HEK293 (cell line): ENCODE measurements around the gene PARS2.
A peak's percentile ranks its signal among the peaks of the same experiment; 100 is the strongest.

Experiments
- BCL6B ChIP-seq: fragments of 450-650 bp; formaldehyde crosslinking; IDR thresholded peaks from 2 replicates; pipeline ENCODE4 v1.5.1; 2017; ENCODE audit warnings: missing biosample characterization, missing genetic modification characterization
- GLI2 ChIP-seq: fragments of 450-650 bp; formaldehyde crosslinking; IDR thresholded peaks from 2 replicates; pipeline ENCODE4; 2017; ENCODE audit warnings: missing biosample characterization, missing genetic modification characterization, low read depth, borderline replicate concordance
- PRDM1 ChIP-seq: fragments of 450-650 bp; formaldehyde crosslinking; IDR thresholded peaks from 2 replicates; pipeline ENCODE4; 2016; ENCODE audit warnings: missing biosample characterization, missing genetic modification characterization
- REPIN1 ChIP-seq: fragments of 450-650 bp; formaldehyde crosslinking; IDR thresholded peaks from 2 replicates; pipeline ENCODE4 v1.5.1; 2017; ENCODE audit warnings: missing biosample characterization, missing genetic modification characterization, low read depth
- SALL2 ChIP-seq: fragments of 450-650 bp; formaldehyde crosslinking; IDR thresholded peaks from 2 replicates; pipeline ENCODE4 v1.5.0; 2017; ENCODE audit warnings: missing biosample characterization, mild to moderate bottlenecking, missing genetic modification characterization, borderline replicate concordance
- SCRT2 ChIP-seq: fragments of 450-650 bp; formaldehyde crosslinking; IDR thresholded peaks from 2 replicates; pipeline ENCODE4 v1.5.1; 2016; ENCODE audit warnings: missing biosample characterization, missing genetic modification characterization
- SP2 ChIP-seq: fragments of 450-650 bp; formaldehyde crosslinking; IDR thresholded peaks from 2 replicates; pipeline ENCODE4 v1.5.1; 2016; ENCODE audit warnings: missing biosample characterization, missing genetic modification characterization
- WT1 ChIP-seq: fragments of 450-650 bp; formaldehyde crosslinking; IDR thresholded peaks from 2 replicates; pipeline ENCODE4 v1.5.1; 2016; ENCODE audit warnings: missing biosample characterization, missing genetic modification characterization
- ZBTB7A ChIP-seq: fragments of 450-650 bp; formaldehyde crosslinking; IDR thresholded peaks from 2 replicates; pipeline ENCODE4 v1.5.1; 2016; ENCODE audit warnings: low read depth, missing biosample characterization, missing genetic modification characterization
- ZBTB8A ChIP-seq: fragments of 450-650 bp; formaldehyde crosslinking; IDR thresholded peaks from 2 replicates; pipeline ENCODE4 v1.5.1; 2016; ENCODE audit warnings: missing biosample characterization, missing genetic modification characterization
- ZFP41 ChIP-seq: fragments of 450-650 bp; formaldehyde crosslinking; IDR thresholded peaks from 2 replicates; pipeline ENCODE4 v1.5.1; 2016; ENCODE audit warnings: missing biosample characterization, missing genetic modification characterization, borderline replicate concordance
- ZIC2 ChIP-seq: fragments of 450-650 bp; formaldehyde crosslinking; IDR thresholded peaks from 2 replicates; pipeline ENCODE4 v1.5.1; 2016; ENCODE audit warnings: missing biosample characterization, missing genetic modification characterization
- ZNF121 ChIP-seq: fragments of 450-650 bp; formaldehyde crosslinking; IDR thresholded peaks from 2 replicates; pipeline ENCODE4 v1.5.1; 2016; ENCODE audit warnings: missing biosample characterization, missing genetic modification characterization
- ZNF184 ChIP-seq: fragments of 450-650 bp; IDR thresholded peaks from 2 replicates; pipeline ENCODE4 v1.5.1; 2018; ENCODE audit warnings: missing biosample characterization, mild to moderate bottlenecking, missing genetic modification characterization
- ZNF214 ChIP-seq: fragments of 450-650 bp; formaldehyde crosslinking; IDR thresholded peaks from 2 replicates; pipeline ENCODE4 v1.5.1; 2017; ENCODE audit warnings: missing biosample characterization, mild to moderate bottlenecking, missing genetic modification characterization, borderline replicate concordance
- ZNF266 ChIP-seq: fragments of 450-650 bp; formaldehyde crosslinking; IDR thresholded peaks from 2 replicates; pipeline ENCODE4 v1.5.1; 2016; ENCODE audit warnings: missing biosample characterization, missing genetic modification characterization, low read depth
- ZNF354C ChIP-seq: fragments of 450-650 bp; formaldehyde crosslinking; IDR thresholded peaks from 2 replicates; pipeline ENCODE4 v1.5.1; 2016; ENCODE audit warnings: missing biosample characterization, missing genetic modification characterization, low read depth, borderline replicate concordance
- ZNF366 ChIP-seq: fragments of 450-650 bp; formaldehyde crosslinking; conservative IDR thresholded peaks from 2 replicates; pipeline ENCODE4 v1.5.1; 2016; ENCODE audit warnings: missing biosample characterization, missing genetic modification characterization
- ZNF394 ChIP-seq: fragments of 450-650 bp; formaldehyde crosslinking; IDR thresholded peaks from 2 replicates; pipeline ENCODE4 v1.5.1; 2016; ENCODE audit warnings: missing biosample characterization, missing genetic modification characterization, mild to moderate bottlenecking, moderate library complexity, borderline replicate concordance
- ZNF398 ChIP-seq: fragments of 450-650 bp; formaldehyde crosslinking; IDR thresholded peaks from 2 replicates; pipeline ENCODE4 v1.5.1; 2017; ENCODE audit warnings: missing biosample characterization, missing genetic modification characterization
- ZNF449 ChIP-seq: fragments of 450-650 bp; formaldehyde crosslinking; IDR thresholded peaks from 2 replicates; pipeline ENCODE4 v1.5.1; 2017; ENCODE audit warnings: missing biosample characterization, mild to moderate bottlenecking, missing genetic modification characterization, moderate library complexity
- ZNF488 ChIP-seq: fragments of 450-650 bp; formaldehyde crosslinking; IDR thresholded peaks from 2 replicates; pipeline ENCODE4 v1.5.1; 2016; ENCODE audit warnings: missing biosample characterization, missing genetic modification characterization
- ZNF518A ChIP-seq: fragments of 450-650 bp; formaldehyde crosslinking; conservative IDR thresholded peaks from 2 replicates; pipeline ENCODE4 v1.5.1; 2016; ENCODE audit warnings: low read depth, missing biosample characterization, missing genetic modification characterization
- ZNF521 ChIP-seq: fragments of 450-650 bp; formaldehyde crosslinking; IDR thresholded peaks from 2 replicates; pipeline ENCODE4 v1.5.1; 2017; ENCODE audit warnings: missing biosample characterization, mild to moderate bottlenecking, missing genetic modification characterization
- ZNF561 ChIP-seq: fragments of 450-650 bp; IDR thresholded peaks from 2 replicates; pipeline ENCODE4 v1.5.1; 2018; ENCODE audit warnings: missing biosample characterization, missing genetic modification characterization, borderline replicate concordance
- ZNF621 ChIP-seq: fragments of 450-650 bp; formaldehyde crosslinking; IDR thresholded peaks from 2 replicates; pipeline ENCODE4 v1.5.1; 2017; ENCODE audit warnings: missing biosample characterization, missing genetic modification characterization
- ZNF704 ChIP-seq: fragments of 450-650 bp; formaldehyde crosslinking; IDR thresholded peaks from 2 replicates; pipeline ENCODE4 v1.5.1; 2016; ENCODE audit warnings: missing biosample characterization, missing genetic modification characterization
- ZNF747 ChIP-seq: fragments of 450-650 bp; formaldehyde crosslinking; IDR thresholded peaks from 2 replicates; pipeline ENCODE4 v1.5.1; 2016; ENCODE audit warnings: missing biosample characterization, missing genetic modification characterization

Gene PARS2

GRCh38 chr1:54764133-54764921 lies at the start of gene PARS2 (continued):
- TF ChIP-seq ZNF488 = no peak
- no peak for TF ChIP-seq ZNF366
- no peak for TF ChIP-seq ZNF621
- TF ChIP-seq SALL2 (tag by site-specific recombination) = no peak
- no peak for TF ChIP-seq ZNF747 (tag by site-specific recombination)
- TF ChIP-seq ZNF394 (tag by site-specific recombination) = no peak
- TF ChIP-seq SP2 (tag by site-specific recombination) = peak; percentile 99
- TF ChIP-seq ZNF521 (tag by site-specific recombination) = no peak
- no peak for TF ChIP-seq ZNF449 (tag by site-specific recombination)
- TF ChIP-seq ZBTB8A = peak; percentile 83
- TF ChIP-seq ZNF354C (tag by site-specific recombination) = no peak
- no peak for TF ChIP-seq ZNF184
- no peak for TF ChIP-seq ZNF214 (tag by site-specific recombination)
- no peak for TF ChIP-seq ZNF398 (tag by site-specific recombination)
- peak; percentile 25; the same call in 1 of the 2 replicates for TF ChIP-seq ZBTB7A (tag by site-specific recombination)
- TF ChIP-seq ZNF121 (tag by site-specific recombination) = no peak
- TF ChIP-seq BCL6B (tag by site-specific recombination) = no peak
- no peak for TF ChIP-seq ZIC2 (tag by site-specific recombination)
- no peak for TF ChIP-seq ZNF561 (tag by site-specific recombination)
- TF ChIP-seq ZNF704 = no peak
- no peak; the same call in 1 of the 2 replicates for TF ChIP-seq WT1
- no peak for TF ChIP-seq ZFP41
- no peak for TF ChIP-seq GLI2 (tag by site-specific recombination)
- no peak for TF ChIP-seq REPIN1 (tag by site-specific recombination)
- peak; percentile 35; the same call in 1 of the 2 replicates for TF ChIP-seq SCRT2 (tag by site-specific recombination)
- TF ChIP-seq PRDM1 = no peak
- peak; percentile 99 for TF ChIP-seq ZNF518A (tag by site-specific recombination)
- no peak for TF ChIP-seq ZNF266 (tag by site-specific recombination)
